ENCODE results near the gene CAP1. TPM values are rescaled to one million over a fixed set of nuclear protein-coding genes. Genes with fewer than 3 reads are reported as not detected.

CAP1 gene
- total and polyA plus RNA-seq, 10 of the 15 experiments (the other 5 are each of a cell fraction or from before 2014, with no cell fraction given), result 360 to 500 (median 431) TPM

- TF ChIP-seq, protein P1, sequence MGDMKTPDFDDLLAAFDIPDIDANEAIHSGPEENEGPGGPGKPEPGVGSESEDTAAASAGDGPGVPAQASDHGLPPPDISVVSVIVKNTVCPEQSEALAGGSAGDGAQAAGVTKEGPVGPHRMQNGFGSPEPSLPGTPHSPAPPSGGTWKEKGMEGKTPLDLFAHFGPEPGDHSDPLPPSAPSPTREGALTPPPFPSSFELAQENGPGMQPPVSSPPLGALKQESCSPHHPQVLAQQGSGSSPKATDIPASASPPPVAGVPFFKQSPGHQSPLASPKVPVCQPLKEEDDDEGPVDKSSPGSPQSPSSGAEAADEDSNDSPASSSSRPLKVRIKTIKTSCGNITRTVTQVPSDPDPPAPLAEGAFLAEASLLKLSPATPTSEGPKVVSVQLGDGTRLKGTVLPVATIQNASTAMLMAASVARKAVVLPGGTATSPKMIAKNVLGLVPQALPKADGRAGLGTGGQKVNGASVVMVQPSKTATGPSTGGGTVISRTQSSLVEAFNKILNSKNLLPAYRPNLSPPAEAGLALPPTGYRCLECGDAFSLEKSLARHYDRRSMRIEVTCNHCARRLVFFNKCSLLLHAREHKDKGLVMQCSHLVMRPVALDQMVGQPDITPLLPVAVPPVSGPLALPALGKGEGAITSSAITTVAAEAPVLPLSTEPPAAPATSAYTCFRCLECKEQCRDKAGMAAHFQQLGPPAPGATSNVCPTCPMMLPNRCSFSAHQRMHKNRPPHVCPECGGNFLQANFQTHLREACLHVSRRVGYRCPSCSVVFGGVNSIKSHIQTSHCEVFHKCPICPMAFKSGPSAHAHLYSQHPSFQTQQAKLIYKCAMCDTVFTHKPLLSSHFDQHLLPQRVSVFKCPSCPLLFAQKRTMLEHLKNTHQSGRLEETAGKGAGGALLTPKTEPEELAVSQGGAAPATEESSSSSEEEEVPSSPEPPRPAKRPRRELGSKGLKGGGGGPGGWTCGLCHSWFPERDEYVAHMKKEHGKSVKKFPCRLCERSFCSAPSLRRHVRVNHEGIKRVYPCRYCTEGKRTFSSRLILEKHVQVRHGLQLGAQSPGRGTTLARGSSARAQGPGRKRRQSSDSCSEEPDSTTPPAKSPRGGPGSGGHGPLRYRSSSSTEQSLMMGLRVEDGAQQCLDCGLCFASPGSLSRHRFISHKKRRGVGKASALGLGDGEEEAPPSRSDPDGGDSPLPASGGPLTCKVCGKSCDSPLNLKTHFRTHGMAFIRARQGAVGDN (IDR thresholded peaks at IDR 0.05), result no peak; the same call in 1 of the 2 replicates
- no peak for TF ChIP-seq ATF7 (IDR thresholded peaks at IDR 0.05; ENCODE audit: low read depth)
- TF ChIP-seq NFYA (IDR thresholded peaks at IDR 0.05; ENCODE audit: borderline replicate concordance, low read depth, low read length), result no peak
- TF ChIP-seq ZNF207 (IDR thresholded peaks at IDR 0.05; ENCODE audit: borderline replicate concordance), result peak; percentile 72; the same call in 1 of the 2 replicates
- no peak for TF ChIP-seq WRNIP1 (IDR thresholded peaks at IDR 0.05; ENCODE audit: borderline replicate concordance, low read depth, low read length)
- peak; percentile 84 for TF ChIP-seq SPI1 (IDR thresholded peaks at IDR 0.05; ENCODE audit: borderline replicate concordance, insufficient read depth, low read depth, low read length)
- no peak for TF ChIP-seq KAT2A (conservative IDR thresholded peaks at IDR 0.05; ENCODE audit: control insufficient read depth, low read depth, low read length)
- TF ChIP-seq, protein P2, sequence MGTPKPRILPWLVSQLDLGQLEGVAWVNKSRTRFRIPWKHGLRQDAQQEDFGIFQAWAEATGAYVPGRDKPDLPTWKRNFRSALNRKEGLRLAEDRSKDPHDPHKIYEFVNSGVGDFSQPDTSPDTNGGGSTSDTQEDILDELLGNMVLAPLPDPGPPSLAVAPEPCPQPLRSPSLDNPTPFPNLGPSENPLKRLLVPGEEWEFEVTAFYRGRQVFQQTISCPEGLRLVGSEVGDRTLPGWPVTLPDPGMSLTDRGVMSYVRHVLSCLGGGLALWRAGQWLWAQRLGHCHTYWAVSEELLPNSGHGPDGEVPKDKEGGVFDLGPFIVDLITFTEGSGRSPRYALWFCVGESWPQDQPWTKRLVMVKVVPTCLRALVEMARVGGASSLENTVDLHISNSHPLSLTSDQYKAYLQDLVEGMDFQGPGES (IDR thresholded peaks at IDR 0.05), result no peak
- TF ChIP-seq, protein P3, sequence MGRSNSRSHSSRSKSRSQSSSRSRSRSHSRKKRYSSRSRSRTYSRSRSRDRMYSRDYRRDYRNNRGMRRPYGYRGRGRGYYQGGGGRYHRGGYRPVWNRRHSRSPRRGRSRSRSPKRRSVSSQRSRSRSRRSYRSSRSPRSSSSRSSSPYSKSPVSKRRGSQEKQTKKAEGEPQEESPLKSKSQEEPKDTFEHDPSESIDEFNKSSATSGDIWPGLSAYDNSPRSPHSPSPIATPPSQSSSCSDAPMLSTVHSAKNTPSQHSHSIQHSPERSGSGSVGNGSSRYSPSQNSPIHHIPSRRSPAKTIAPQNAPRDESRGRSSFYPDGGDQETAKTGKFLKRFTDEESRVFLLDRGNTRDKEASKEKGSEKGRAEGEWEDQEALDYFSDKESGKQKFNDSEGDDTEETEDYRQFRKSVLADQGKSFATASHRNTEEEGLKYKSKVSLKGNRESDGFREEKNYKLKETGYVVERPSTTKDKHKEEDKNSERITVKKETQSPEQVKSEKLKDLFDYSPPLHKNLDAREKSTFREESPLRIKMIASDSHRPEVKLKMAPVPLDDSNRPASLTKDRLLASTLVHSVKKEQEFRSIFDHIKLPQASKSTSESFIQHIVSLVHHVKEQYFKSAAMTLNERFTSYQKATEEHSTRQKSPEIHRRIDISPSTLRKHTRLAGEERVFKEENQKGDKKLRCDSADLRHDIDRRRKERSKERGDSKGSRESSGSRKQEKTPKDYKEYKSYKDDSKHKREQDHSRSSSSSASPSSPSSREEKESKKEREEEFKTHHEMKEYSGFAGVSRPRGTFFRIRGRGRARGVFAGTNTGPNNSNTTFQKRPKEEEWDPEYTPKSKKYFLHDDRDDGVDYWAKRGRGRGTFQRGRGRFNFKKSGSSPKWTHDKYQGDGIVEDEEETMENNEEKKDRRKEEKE (IDR thresholded peaks at IDR 0.05), result no peak
- no peak for TF ChIP-seq SP1 (IDR thresholded peaks at IDR 0.05; ENCODE audit: low read depth, low read length)
- peak; percentile 71; the same call in 1 of the 2 replicates for TF ChIP-seq MXI1 (IDR thresholded peaks at IDR 0.05; ENCODE audit: low read depth, low read length)
- TF ChIP-seq SMAD1 (IDR thresholded peaks at IDR 0.05; ENCODE audit: low read depth, partially characterized antibody), result peak; percentile 86
- TF ChIP-seq, protein P4, sequence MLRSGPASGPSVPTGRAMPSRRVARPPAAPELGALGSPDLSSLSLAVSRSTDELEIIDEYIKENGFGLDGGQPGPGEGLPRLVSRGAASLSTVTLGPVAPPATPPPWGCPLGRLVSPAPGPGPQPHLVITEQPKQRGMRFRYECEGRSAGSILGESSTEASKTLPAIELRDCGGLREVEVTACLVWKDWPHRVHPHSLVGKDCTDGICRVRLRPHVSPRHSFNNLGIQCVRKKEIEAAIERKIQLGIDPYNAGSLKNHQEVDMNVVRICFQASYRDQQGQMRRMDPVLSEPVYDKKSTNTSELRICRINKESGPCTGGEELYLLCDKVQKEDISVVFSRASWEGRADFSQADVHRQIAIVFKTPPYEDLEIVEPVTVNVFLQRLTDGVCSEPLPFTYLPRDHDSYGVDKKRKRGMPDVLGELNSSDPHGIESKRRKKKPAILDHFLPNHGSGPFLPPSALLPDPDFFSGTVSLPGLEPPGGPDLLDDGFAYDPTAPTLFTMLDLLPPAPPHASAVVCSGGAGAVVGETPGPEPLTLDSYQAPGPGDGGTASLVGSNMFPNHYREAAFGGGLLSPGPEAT (IDR thresholded peaks at IDR 0.05; ENCODE audit: low read depth), result peak; percentile 63
- TF ChIP-seq TCF3 (IDR thresholded peaks at IDR 0.05; ENCODE audit: borderline replicate concordance, insufficient read depth, low read depth, low read length), result peak; percentile 25; the same call in 1 of the 2 replicates
- no peak for TF ChIP-seq YBX1 (IDR thresholded peaks at IDR 0.05)
- no peak for TF ChIP-seq FOS (IDR thresholded peaks at IDR 0.05; ENCODE audit: borderline replicate concordance, extremely low read depth, insufficient read length)
- TF ChIP-seq RBBP5 (conservative IDR thresholded peaks at IDR 0.05), result no peak
- TF ChIP-seq MEF2B (IDR thresholded peaks at IDR 0.05; ENCODE audit: partially characterized antibody, poor library complexity, severe bottlenecking), result no peak
- TF ChIP-seq KDM1A (IDR thresholded peaks at IDR 0.05; ENCODE audit: borderline replicate concordance), result no peak
- TF ChIP-seq HCFC1 (IDR thresholded peaks at IDR 0.05; ENCODE audit: low read length), result no peak
Observed at GRCh38 chr1:40039757-40040510, 595 bp upstream of the CAP1 start (continued).
